IPS-18a (cell line): ENCODE measurements around the gene TIMP4.

Experiments used
- H3K27ac ChIP-seq: one replicate; pipeline ENCODE4 v1.5.1; 2013; ENCODE audit warnings: low read length
- H3K27me3 ChIP-seq: one replicate; pipeline ENCODE4 v1.6.1; 2013; ENCODE audit warnings: mild to moderate bottlenecking, low read length; ENCODE audit not compliant: control insufficient read depth, insufficient read depth
- H3K36me3 ChIP-seq: one replicate; pipeline ENCODE4 v1.6.1; 2013; ENCODE audit warnings: low read depth, low read length; ENCODE audit not compliant: control insufficient read depth
- H3K4me1 ChIP-seq: one replicate; pipeline ENCODE4 v1.6.1; 2013; ENCODE audit warnings: low read depth, low read length; ENCODE audit not compliant: control insufficient read depth
- H3K4me3 ChIP-seq: one replicate; pipeline ENCODE4 v1.5.1; 2013; ENCODE audit warnings: low read length
- H3K9ac ChIP-seq: one replicate; pipeline ENCODE4 v1.6.1; 2013; ENCODE audit warnings: mild to moderate bottlenecking, low read length, moderate library complexity
- H3K9me3 ChIP-seq: one replicate; pipeline ENCODE4 v1.6.1; 2013; ENCODE audit warnings: low read depth, low read length; ENCODE audit not compliant: control insufficient read depth

Gene TIMP4

GRCh38 chr3:12182687-12183441, 24.2 kb upstream of the TIMP4 start:
- no peaks in the 10 kb centered on the region for H3K4me1 ChIP-seq
- no peak overlapping the region for H3K27ac ChIP-seq
- H3K27me3 ChIP-seq = no peaks in the 10 kb centered on the region
- H3K36me3 ChIP-seq = no peaks in the 10 kb centered on the region
- H3K9ac ChIP-seq = no peak overlapping the region
- H3K4me3 ChIP-seq = no peak overlapping the region
- no peaks in the 10 kb centered on the region for H3K9me3 ChIP-seq

- Histone ChIP-seq H3K9me3 (no peaks in the 10 kb centered on the region), H3K4me1 (no peaks in the 10 kb centered on the region), H3K9ac (no peak overlapping the region), H3K36me3 (no peaks in the 10 kb centered on the region), H3K27me3 (no peaks in the 10 kb centered on the region), H3K27ac (no peak overlapping the region), H3K4me3 (no peak overlapping the region)
These were observed 23.1 kb upstream of the TIMP4 start for GRCh38 chr3:12181806-12182205.

- Histone ChIP-seq H3K4me1 (no peaks in the 10 kb centered on the region), H3K36me3 (no peaks in the 10 kb centered on the region), H3K9me3 (no peaks in the 10 kb centered on the region), H3K27me3 (no peaks in the 10 kb centered on the region), H3K27ac (no peak overlapping the region), H3K9ac (no peak overlapping the region), H3K4me3 (no peak overlapping the region)
These were observed 22.6 kb upstream of the TIMP4 start for GRCh38 chr3:12181301-12181700.

GRCh38 chr3:12180631-12181030, 21.9 kb upstream of the TIMP4 start:
- Histone ChIP-seq H3K27me3 (no peaks in the 10 kb centered on the region), H3K9ac (no peak overlapping the region), H3K9me3 (no peaks in the 10 kb centered on the region), H3K4me3 (no peak overlapping the region), H3K4me1 (no peaks in the 10 kb centered on the region), H3K27ac (no peak overlapping the region), H3K36me3 (no peaks in the 10 kb centered on the region)

DNA sequence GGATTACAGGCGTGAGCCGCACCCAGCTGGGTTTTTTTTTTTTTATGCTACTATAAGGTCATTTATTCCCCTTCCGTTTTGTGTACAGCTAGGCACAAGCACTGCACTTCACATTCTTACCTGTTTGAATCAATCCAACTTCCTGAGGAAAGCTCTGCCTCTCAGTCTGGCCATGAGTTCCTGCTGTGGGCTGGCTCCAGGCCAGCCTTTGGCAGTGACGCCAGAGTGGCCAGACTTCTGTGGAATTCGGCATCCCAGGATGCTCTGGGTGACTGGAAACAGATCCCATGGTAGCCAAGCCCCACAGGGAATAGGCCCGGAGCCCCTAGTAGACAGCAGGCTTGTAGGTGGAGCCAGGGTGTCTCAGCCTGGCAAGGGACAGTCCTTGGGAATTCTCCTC, 21.5 kb upstream of the TIMP4 start:
- no peaks in the 10 kb centered on the region for H3K4me1 ChIP-seq
- no peak overlapping the region for H3K4me3 ChIP-seq
- no peaks in the 10 kb centered on the region for H3K36me3 ChIP-seq
- no peak overlapping the region for H3K27ac ChIP-seq
- no peaks in the 10 kb centered on the region for H3K9me3 ChIP-seq
- no peaks in the 10 kb centered on the region for H3K27me3 ChIP-seq
- no peak overlapping the region for H3K9ac ChIP-seq

- no peaks in the 10 kb centered on the region for H3K4me1 ChIP-seq
- no peak overlapping the region for H3K27ac ChIP-seq
These were observed 20.7 kb upstream of the TIMP4 start for GRCh38 chr3:12179441-12179840.

GRCh38 chr3:12178091-12178820, 19.5 kb upstream of the TIMP4 start:
- H3K36me3 ChIP-seq = no peaks in the 10 kb centered on the region
- no peak overlapping the region for H3K9ac ChIP-seq
- peaks cover under 1% of the 10 kb centered on the region for H3K9me3 ChIP-seq
- H3K27me3 ChIP-seq = no peaks in the 10 kb centered on the region
- H3K4me1 ChIP-seq = no peaks in the 10 kb centered on the region
- no peak overlapping the region for H3K27ac ChIP-seq
- no peak overlapping the region for H3K4me3 ChIP-seq

More at GRCh38 chr3:12179441-12179840, 20.7 kb upstream of the TIMP4 start:
- no peaks in the 10 kb centered on the region for H3K27me3 ChIP-seq
- H3K9me3 ChIP-seq = no peaks in the 10 kb centered on the region
- no peak overlapping the region for H3K9ac ChIP-seq
- no peak overlapping the region for H3K4me3 ChIP-seq
- no peaks in the 10 kb centered on the region for H3K36me3 ChIP-seq

GRCh38 chr3:12177126-12177525, 18.4 kb upstream of the TIMP4 start:
- H3K36me3 ChIP-seq = peaks cover 1% of the 10 kb centered on the region
- no peak overlapping the region for H3K27ac ChIP-seq
- peaks cover 11% of the 10 kb centered on the region for H3K9me3 ChIP-seq
- H3K4me1 ChIP-seq = no peaks in the 10 kb centered on the region
- no peak overlapping the region for H3K4me3 ChIP-seq
- no peaks in the 10 kb centered on the region for H3K27me3 ChIP-seq
- no peak overlapping the region for H3K9ac ChIP-seq

GRCh38 chr3:12175844-12176453, 17.2 kb upstream of the TIMP4 start:
- Histone ChIP-seq H3K9me3 (peaks cover 18% of the 10 kb centered on the region), H3K36me3 (peaks cover 3% of the 10 kb centered on the region), H3K27ac (no peak overlapping the region), H3K4me3 (no peak overlapping the region), H3K4me1 (no peaks in the 10 kb centered on the region), H3K27me3 (no peaks in the 10 kb centered on the region), H3K9ac (no peak overlapping the region)

- H3K9me3 ChIP-seq = peaks cover 18% of the 10 kb centered on the region
- H3K4me3 ChIP-seq = no peak overlapping the region
- peaks cover 3% of the 10 kb centered on the region for H3K36me3 ChIP-seq
- no peaks in the 10 kb centered on the region for H3K27me3 ChIP-seq
- H3K4me1 ChIP-seq = no peaks in the 10 kb centered on the region
- no peak overlapping the region for H3K27ac ChIP-seq
- no peak overlapping the region for H3K9ac ChIP-seq
These were observed 16.5 kb upstream of the TIMP4 start for GRCh38 chr3:12175137-12175593.

DNA sequence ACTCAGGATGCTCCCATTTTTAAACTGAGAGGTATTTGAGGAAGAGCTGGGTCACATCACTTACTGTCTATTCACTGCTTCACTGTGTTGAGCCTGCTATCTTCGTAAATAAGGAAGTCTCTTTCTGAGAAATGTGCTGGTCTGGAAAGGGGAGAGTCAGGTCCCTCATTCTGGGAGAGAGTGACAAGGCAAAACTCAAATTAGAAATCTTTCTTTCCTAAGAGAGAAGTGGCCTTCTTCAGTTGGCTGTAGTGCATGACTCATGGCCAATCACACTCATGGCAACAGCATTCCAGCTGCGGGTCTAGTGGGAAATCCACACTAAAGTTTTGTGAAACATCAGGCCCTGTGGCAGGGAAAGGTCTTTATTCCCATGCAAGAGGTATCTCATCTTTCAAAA, 11.5 kb upstream of the TIMP4 start:
- Histone ChIP-seq H3K27me3 (no peaks in the 10 kb centered on the region), H3K4me1 (no peaks in the 10 kb centered on the region), H3K4me3 (no peak overlapping the region), H3K9ac (no peak overlapping the region), H3K9me3 (peaks cover 18% of the 10 kb centered on the region), H3K36me3 (peaks cover 3% of the 10 kb centered on the region), H3K27ac (no peak overlapping the region)
